Measurements from ENCODE around the gene FCGR3A.
"Not testable (repeated sequence)": the region's sequence is repeated elsewhere in the genome, so short reads cannot be mapped to it uniquely, and the experiment has no call there.

DNA sequence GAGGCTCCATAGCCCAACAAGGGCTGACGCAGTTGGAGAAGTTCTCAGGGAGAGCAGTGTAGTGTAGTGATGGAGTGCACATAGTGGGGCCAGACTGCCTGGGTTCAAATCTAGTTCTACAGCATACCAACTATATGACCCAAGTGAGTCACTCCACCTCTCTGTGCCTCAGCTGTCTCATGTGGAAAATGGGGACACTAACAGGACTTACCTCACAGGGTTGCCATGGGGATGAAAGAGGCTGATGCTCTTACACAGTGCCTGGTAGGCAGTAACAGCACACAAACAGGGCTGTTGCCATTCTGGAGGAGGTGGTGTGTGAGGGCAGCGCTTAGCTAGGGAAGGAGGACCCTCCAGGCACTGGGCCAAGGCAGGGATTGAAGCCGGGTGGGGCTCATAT lies 43.0 kb upstream of the FCGR3A start:
- TF ChIP-seq POLR2AphosphoS5 (IDR thresholded peaks at IDR 0.05), result not testable (repeated sequence)
- TF ChIP-seq, protein P1, sequence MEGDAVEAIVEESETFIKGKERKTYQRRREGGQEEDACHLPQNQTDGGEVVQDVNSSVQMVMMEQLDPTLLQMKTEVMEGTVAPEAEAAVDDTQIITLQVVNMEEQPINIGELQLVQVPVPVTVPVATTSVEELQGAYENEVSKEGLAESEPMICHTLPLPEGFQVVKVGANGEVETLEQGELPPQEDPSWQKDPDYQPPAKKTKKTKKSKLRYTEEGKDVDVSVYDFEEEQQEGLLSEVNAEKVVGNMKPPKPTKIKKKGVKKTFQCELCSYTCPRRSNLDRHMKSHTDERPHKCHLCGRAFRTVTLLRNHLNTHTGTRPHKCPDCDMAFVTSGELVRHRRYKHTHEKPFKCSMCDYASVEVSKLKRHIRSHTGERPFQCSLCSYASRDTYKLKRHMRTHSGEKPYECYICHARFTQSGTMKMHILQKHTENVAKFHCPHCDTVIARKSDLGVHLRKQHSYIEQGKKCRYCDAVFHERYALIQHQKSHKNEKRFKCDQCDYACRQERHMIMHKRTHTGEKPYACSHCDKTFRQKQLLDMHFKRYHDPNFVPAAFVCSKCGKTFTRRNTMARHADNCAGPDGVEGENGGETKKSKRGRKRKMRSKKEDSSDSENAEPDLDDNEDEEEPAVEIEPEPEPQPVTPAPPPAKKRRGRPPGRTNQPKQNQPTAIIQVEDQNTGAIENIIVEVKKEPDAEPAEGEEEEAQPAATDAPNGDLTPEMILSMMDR (IDR thresholded peaks at IDR 0.05), result not testable (repeated sequence)
